GM12892 (cell line): ENCODE measurements around the gene SMTNL1.

Source experiments
- DNase-seq: peaks from one replicate; pipeline ENCODE4 v3.0.0; 2011; ENCODE audit not compliant: insufficient read length
- FAIRE-seq: peaks from 2 replicates; lab custom pipeline; 2011; peaks lifted over from hg19 to GRCh38; lab: Jason Lieb, UNC
- POLR2A ChIP-seq: IDR thresholded peaks from 2 replicates; pipeline ENCODE4 v1.6.1; 2011; ENCODE audit warnings: low read depth, low read length, control low read depth
- POLR2AphosphoS5 ChIP-seq: IDR thresholded peaks from 2 replicates; pipeline ENCODE4 v1.6.1; 2011; ENCODE audit warnings: low read depth, low read length, control low read depth
- TAF1 ChIP-seq: IDR thresholded peaks from 2 replicates; pipeline ENCODE4 v1.6.1; 2011; ENCODE audit warnings: low read depth, mild to moderate bottlenecking, control low read depth, low read length, borderline replicate concordance

The SMTNL1 gene

GRCh38 chr11:57597916-57598830 is 60.8 kb downstream of the SMTNL1 start:
- DNase-seq (no peak), FAIRE-seq (no peak)
- TF ChIP-seq TAF1 (no peak), POLR2A (no peak), POLR2AphosphoS5 (no peak)

- FAIRE-seq (no peak), DNase-seq (no peak)
- TF ChIP-seq POLR2A (no peak), POLR2AphosphoS5 (no peak), TAF1 (no peak)
These were observed 61.4 kb downstream of the SMTNL1 start for GRCh38 chr11:57598831-57599155.

GRCh38 chr11:57599381-57599780 is 62.0 kb downstream of the SMTNL1 start:
- no peak for TF ChIP-seq POLR2AphosphoS5
- TF ChIP-seq TAF1 = no peak
- TF ChIP-seq POLR2A = no peak
- FAIRE-seq = no peak
- DNase-seq = no peak
